Measurements from ENCODE around the gene UQCC2.

The UQCC2 gene

DNA sequence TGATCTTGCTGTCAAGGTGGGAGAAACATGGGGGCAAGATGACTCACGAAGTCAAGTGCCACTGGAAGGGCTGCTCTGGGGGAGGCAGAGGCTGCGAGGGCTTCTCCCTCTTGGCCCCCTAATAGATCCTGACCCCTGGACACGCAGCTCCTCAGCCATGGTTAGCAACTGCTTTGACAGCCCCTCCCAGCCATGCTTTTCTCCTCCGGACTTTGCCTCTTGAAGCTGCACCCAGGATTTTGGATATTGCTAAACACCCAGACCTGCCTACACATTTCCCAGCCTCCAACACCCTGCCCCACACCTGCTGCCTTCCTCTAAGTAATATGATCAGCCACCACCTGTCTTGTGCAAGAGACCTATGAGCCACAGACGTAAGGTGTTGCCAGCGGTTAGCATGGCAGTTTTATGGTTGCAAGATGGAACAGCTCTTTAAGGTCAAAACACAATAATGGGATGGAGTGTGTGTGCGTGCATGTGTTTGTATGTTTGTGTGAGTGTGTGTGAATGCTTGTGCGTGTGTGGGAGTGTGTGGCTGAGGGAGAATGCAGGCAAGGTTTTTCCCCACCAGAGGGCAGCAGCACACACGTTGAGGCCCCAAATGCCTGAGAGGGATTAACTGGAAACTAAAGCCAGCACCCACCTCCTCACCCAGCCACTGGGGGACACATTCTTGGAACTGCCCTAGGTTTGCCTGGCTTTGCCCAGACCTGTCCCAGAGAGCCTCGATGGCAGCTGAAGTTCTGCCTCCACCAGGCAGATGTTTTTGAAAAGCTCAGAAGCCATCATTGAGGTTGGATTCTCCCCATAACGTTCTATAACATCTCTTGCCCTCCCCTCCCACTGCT lies 32.7 kb upstream of the UQCC2 start:
- Histone ChIP-seq H3K4me1 (ENCODE audit: control insufficient read depth in 1 of 2, insufficient read depth in 2 of 2, low read length in 2 of 2) (peaks cover 10 to 26% of the 10 kb centered on the region in 2 donors), H3K27ac (ENCODE audit: low read depth, low read length) (no peak overlapping the region), H3K27me3 (ENCODE audit: control insufficient read depth in 1 of 2, insufficient read depth in 2 of 2, low read length in 2 of 2) (no peaks in the 10 kb centered on the region), H3K36me3 (ENCODE audit: control insufficient read depth in 1 of 2, insufficient read depth in 2 of 2, low read length in 2 of 2) (no peaks in the 10 kb centered on the region), H3K9me3 (ENCODE audit: control insufficient read depth in 1 of 2, low read length in 2 of 2) (no peaks in the 10 kb centered on the region), H3K9ac (ENCODE audit: low read depth in 1 of 2, low read length in 2 of 2) (no peak overlapping the region), H3K4me3 (ENCODE audit: low read depth in 1 of 2, low read length in 2 of 2) (peak overlapping the region in 1 of 2 donors; percentile 47)

DNA sequence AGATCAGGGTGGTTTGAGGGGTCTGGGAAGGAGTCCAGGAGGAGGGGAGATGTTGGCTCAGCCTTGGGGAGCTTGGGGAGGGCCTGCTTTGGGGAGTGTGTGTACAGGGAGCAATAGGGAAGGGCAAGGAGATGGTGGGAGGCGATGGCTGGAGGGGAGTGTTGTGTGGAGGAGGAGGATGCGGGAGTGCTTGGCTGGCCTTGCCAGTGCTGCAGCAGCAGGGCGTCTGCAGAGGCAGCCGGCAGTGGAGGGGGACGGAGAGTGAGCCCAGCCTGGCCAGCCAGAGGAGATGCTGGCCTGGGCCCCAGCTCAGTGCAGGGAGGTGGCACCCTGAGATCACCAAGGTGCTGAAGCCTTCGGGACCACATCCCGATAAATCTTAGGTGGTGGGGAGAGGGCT lies 31.3 kb upstream of the UQCC2 start:
- H3K4me1 ChIP-seq (ENCODE audit: control insufficient read depth in 1 of 2, insufficient read depth in 2 of 2, low read length in 2 of 2), result peaks cover 10 to 30% of the 10 kb centered on the region in 2 donors
- no peaks in the 10 kb centered on the region for H3K27me3 ChIP-seq (ENCODE audit: control insufficient read depth in 1 of 2, insufficient read depth in 2 of 2, low read length in 2 of 2)
- H3K36me3 ChIP-seq (ENCODE audit: control insufficient read depth in 1 of 2, insufficient read depth in 2 of 2, low read length in 2 of 2), result no peaks in the 10 kb centered on the region
- H3K9ac ChIP-seq (ENCODE audit: low read depth in 1 of 2, low read length in 2 of 2), result no peak overlapping the region
- no peaks in the 10 kb centered on the region for H3K9me3 ChIP-seq (ENCODE audit: control insufficient read depth in 1 of 2, low read length in 2 of 2)
- H3K4me3 ChIP-seq (ENCODE audit: low read depth in 1 of 2, low read length in 2 of 2), result no peak overlapping the region
- no peak overlapping the region for H3K27ac ChIP-seq (ENCODE audit: low read depth, low read length)

DNA sequence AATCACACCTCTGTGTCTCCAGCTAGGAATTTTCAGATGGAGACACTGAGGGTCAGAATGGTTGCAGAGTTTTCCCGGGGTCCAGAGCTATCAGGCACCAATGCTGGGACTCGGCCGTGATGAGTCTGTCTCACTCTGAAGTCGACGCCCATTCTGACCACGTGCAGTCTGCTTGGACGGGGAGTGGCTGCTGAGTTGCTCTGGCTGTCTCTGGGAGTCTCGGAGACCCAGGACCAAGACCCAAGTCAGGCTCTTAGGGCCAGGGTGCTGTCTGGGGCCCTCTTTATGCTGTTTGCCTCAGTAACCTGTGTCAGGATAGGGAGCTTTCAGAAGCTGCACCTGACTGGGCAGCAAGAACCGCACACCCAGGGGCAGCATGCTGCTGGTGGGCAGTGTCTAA lies 30.6 kb upstream of the UQCC2 start:
- Histone ChIP-seq H3K9me3 (ENCODE audit: control insufficient read depth in 1 of 2, low read length in 2 of 2) (no peaks in the 10 kb centered on the region), H3K9ac (ENCODE audit: low read depth in 1 of 2, low read length in 2 of 2) (no peak overlapping the region), H3K4me1 (ENCODE audit: control insufficient read depth in 1 of 2, insufficient read depth in 2 of 2, low read length in 2 of 2) (peaks cover 10 to 30% of the 10 kb centered on the region in 2 donors), H3K27ac (ENCODE audit: low read depth, low read length) (no peak overlapping the region), H3K4me3 (ENCODE audit: low read depth in 1 of 2, low read length in 2 of 2) (no peak overlapping the region), H3K27me3 (ENCODE audit: control insufficient read depth in 1 of 2, insufficient read depth in 2 of 2, low read length in 2 of 2) (no peaks in the 10 kb centered on the region), H3K36me3 (ENCODE audit: control insufficient read depth in 1 of 2, insufficient read depth in 2 of 2, low read length in 2 of 2) (no peaks in the 10 kb centered on the region)

DNA sequence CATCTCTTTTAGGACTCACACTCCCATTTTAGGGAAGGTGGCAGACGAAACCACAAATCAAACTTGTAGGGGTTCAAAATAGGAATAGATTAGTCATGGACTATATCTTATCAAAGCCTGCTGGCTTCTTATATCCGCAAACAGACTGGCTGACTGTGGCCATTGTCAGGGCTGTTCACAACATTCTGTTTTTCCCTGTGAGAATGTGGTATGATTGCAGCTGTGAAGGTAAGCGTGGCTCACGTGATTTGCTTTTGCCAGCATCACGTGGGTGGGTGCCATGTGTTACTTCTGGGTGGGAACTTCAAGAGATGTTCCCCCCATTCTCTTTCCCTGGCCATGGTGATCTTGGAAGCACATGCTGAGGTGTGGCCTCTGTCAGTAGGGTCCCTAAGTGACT lies 29.3 kb upstream of the UQCC2 start:
- no peak overlapping the region for H3K27ac ChIP-seq (ENCODE audit: low read depth, low read length)
- no peaks in the 10 kb centered on the region for H3K9me3 ChIP-seq (ENCODE audit: control insufficient read depth in 1 of 2, low read length in 2 of 2)
- H3K4me1 ChIP-seq (ENCODE audit: control insufficient read depth in 1 of 2, insufficient read depth in 2 of 2, low read length in 2 of 2), result peaks cover 10 to 28% of the 10 kb centered on the region in 2 donors
- H3K36me3 ChIP-seq (ENCODE audit: control insufficient read depth in 1 of 2, insufficient read depth in 2 of 2, low read length in 2 of 2), result no peaks in the 10 kb centered on the region
- H3K4me3 ChIP-seq (ENCODE audit: low read depth in 1 of 2, low read length in 2 of 2), result no peak overlapping the region
- H3K27me3 ChIP-seq (ENCODE audit: control insufficient read depth in 1 of 2, insufficient read depth in 2 of 2, low read length in 2 of 2), result no peaks in the 10 kb centered on the region
- H3K9ac ChIP-seq (ENCODE audit: low read depth in 1 of 2, low read length in 2 of 2), result no peak overlapping the region

DNA sequence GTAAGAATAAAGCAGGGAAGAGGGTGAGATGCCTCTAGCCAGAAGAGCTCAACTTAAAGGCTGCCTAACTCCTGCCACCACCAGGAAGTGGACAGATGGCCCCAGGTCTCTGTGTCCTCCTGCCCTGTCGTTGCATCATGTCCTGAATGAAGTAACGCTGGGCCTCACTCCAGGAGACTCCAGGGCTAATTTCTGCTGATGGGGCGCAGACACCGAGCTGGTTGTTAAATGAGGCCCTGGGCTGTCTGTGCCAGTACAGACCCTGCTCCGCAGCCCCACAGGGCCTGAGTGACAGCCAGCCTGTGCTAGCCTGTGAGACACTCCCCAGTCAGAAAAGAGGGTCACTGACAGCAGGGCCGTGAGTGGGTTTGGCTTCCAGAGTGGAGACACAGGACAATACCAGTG lies 28.7 kb upstream of the UQCC2 start:
- no peaks in the 10 kb centered on the region for H3K36me3 ChIP-seq (ENCODE audit: control insufficient read depth in 1 of 2, insufficient read depth in 2 of 2, low read length in 2 of 2)
- H3K9me3 ChIP-seq (ENCODE audit: control insufficient read depth in 1 of 2, low read length in 2 of 2), result no peaks in the 10 kb centered on the region
- H3K27ac ChIP-seq (ENCODE audit: low read depth, low read length), result no peak overlapping the region
- H3K9ac ChIP-seq (ENCODE audit: low read depth in 1 of 2, low read length in 2 of 2), result no peak overlapping the region
- no peaks in the 10 kb centered on the region for H3K27me3 ChIP-seq (ENCODE audit: control insufficient read depth in 1 of 2, insufficient read depth in 2 of 2, low read length in 2 of 2)
- H3K4me3 ChIP-seq (ENCODE audit: low read depth in 1 of 2, low read length in 2 of 2), result no peak overlapping the region
- peaks cover 10 to 22% of the 10 kb centered on the region in 2 donors for H3K4me1 ChIP-seq (ENCODE audit: control insufficient read depth in 1 of 2, insufficient read depth in 2 of 2, low read length in 2 of 2)

DNA sequence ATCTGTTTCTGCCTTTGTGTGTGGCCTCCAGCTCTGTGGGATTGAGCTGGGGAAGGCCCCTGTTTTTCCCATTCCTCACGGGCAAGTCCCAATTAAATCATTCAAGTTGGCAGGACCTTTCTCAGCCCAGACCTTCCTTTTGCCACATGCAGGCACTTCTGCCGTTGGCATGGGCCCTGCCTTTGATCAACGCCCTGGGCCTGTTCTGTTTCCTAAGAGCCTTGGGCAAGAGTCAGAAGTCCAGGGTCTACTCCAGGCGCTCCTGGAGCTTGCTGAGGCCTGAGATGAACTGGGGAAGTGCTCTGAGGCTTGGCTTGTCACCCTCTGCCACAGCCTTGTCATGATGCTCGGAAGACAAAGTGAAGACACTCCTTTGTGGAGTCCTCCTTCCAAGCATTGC lies 28.1 kb upstream of the UQCC2 start:
- Histone ChIP-seq H3K4me1 (ENCODE audit: control insufficient read depth in 1 of 2, insufficient read depth in 2 of 2, low read length in 2 of 2) (peaks cover 9 to 17% of the 10 kb centered on the region in 2 donors), H3K36me3 (ENCODE audit: control insufficient read depth in 1 of 2, insufficient read depth in 2 of 2, low read length in 2 of 2) (no peaks in the 10 kb centered on the region), H3K27ac (ENCODE audit: low read depth, low read length) (no peak overlapping the region), H3K9ac (ENCODE audit: low read depth in 1 of 2, low read length in 2 of 2) (no peak overlapping the region), H3K9me3 (ENCODE audit: control insufficient read depth in 1 of 2, low read length in 2 of 2) (no peaks in the 10 kb centered on the region), H3K27me3 (ENCODE audit: control insufficient read depth in 1 of 2, insufficient read depth in 2 of 2, low read length in 2 of 2) (no peaks in the 10 kb centered on the region), H3K4me3 (ENCODE audit: low read depth in 1 of 2, low read length in 2 of 2) (no peak overlapping the region)

DNA sequence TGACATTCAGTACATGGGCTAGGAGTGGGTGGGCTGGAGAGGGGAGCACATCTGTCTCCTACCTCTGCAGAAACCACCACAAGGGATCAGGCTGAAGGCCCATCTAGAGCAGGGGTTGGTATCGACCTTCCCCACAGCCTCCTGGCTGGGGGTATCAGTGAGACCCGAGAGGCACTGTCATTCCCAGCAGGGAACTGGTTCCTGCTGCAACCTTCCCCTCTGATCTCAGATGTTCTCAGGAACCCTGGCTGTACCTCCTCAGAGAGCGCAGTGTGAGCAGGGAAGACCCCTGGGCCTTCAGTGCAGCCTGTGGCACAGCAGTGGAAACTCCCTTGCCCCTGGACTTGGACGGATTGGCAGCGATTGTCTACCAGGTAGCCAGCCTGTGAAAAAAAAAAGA lies 27.4 kb upstream of the UQCC2 start:
- Histone ChIP-seq H3K27me3 (ENCODE audit: control insufficient read depth in 1 of 2, insufficient read depth in 2 of 2, low read length in 2 of 2) (no peaks in the 10 kb centered on the region), H3K9ac (ENCODE audit: low read depth in 1 of 2, low read length in 2 of 2) (no peak overlapping the region), H3K27ac (ENCODE audit: low read depth, low read length) (no peak overlapping the region), H3K36me3 (ENCODE audit: control insufficient read depth in 1 of 2, insufficient read depth in 2 of 2, low read length in 2 of 2) (no peaks in the 10 kb centered on the region), H3K4me3 (ENCODE audit: low read depth in 1 of 2, low read length in 2 of 2) (no peak overlapping the region), H3K4me1 (ENCODE audit: control insufficient read depth in 1 of 2, insufficient read depth in 2 of 2, low read length in 2 of 2) (peaks cover 2 to 10% of the 10 kb centered on the region in 2 donors), H3K9me3 (ENCODE audit: control insufficient read depth in 1 of 2, low read length in 2 of 2) (no peaks in the 10 kb centered on the region)

DNA sequence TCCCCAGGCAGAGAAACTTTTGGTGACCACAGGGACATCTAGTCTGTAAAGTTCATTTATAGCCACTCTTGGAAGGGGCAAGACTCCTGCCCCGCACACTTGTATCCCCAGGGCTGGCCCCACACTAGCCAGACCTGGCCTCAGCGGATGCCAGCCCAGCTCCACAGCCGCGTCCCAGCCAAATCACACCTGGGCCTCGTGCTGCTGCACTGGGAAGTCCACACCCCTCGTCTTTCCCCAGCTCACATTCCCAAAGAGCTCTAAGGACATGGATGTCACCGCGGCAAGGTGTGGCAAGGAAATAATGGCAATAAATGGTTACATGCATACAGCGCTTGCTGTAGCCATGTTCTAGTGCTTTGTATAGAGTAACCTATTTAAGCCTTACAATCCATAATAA lies 26.7 kb upstream of the UQCC2 start:
- H3K36me3 ChIP-seq (ENCODE audit: control insufficient read depth in 1 of 2, insufficient read depth in 2 of 2, low read length in 2 of 2), result no peaks in the 10 kb centered on the region
- no peak overlapping the region for H3K9ac ChIP-seq (ENCODE audit: low read depth in 1 of 2, low read length in 2 of 2)
- H3K27me3 ChIP-seq (ENCODE audit: control insufficient read depth in 1 of 2, insufficient read depth in 2 of 2, low read length in 2 of 2), result no peaks in the 10 kb centered on the region
- peaks cover 0 to 7% of the 10 kb centered on the region in 2 donors for H3K4me1 ChIP-seq (ENCODE audit: control insufficient read depth in 1 of 2, insufficient read depth in 2 of 2, low read length in 2 of 2)
- no peak overlapping the region for H3K4me3 ChIP-seq (ENCODE audit: low read depth in 1 of 2, low read length in 2 of 2)
- no peaks in the 10 kb centered on the region for H3K9me3 ChIP-seq (ENCODE audit: control insufficient read depth in 1 of 2, low read length in 2 of 2)
- H3K27ac ChIP-seq (ENCODE audit: low read depth, low read length), result no peak overlapping the region

DNA sequence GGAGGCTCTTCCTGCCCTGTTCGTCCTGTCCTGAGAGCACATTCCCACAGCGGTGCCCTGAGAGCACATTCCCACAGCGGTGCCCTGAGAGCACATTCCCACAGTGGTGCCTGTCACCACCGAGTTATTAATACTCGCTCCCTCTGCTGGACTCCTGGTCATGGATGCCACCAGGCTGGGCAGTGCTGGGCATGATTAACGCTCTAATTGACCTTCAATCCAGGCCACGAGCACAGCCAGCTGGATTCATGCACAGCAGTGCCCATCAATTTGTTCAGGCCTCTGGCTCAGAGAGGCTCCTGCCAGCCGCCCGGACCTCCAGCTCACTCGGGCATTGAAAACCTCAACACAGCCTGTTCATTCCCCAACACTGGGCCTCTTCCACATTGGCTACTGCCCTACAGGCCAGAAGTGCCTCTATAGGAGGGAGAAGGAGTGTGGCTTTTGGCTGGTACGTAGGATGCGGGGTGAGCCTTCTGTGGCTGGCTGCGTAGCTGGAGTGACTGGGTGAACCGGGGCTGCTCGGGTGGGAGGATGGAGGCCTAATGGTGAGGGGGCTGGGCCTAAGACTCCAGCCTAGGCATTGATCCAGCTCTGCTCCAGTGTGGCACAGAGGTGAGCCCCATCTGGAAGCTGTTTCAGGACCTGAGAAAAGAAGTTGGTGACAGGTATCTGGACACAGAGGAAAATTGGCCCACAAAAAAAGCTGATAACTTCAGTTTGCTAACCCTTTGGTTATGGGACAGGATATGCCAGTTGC lies 25.9 kb upstream of the UQCC2 start:
- H3K27ac ChIP-seq (ENCODE audit: low read depth, low read length), result no peak overlapping the region
- no peaks in the 10 kb centered on the region for H3K9me3 ChIP-seq (ENCODE audit: control insufficient read depth in 1 of 2, low read length in 2 of 2)
- H3K36me3 ChIP-seq (ENCODE audit: control insufficient read depth in 1 of 2, insufficient read depth in 2 of 2, low read length in 2 of 2), result no peaks in the 10 kb centered on the region
- H3K4me1 ChIP-seq (ENCODE audit: control insufficient read depth in 1 of 2, insufficient read depth in 2 of 2, low read length in 2 of 2), result peaks cover 0 to 7% of the 10 kb centered on the region in 2 donors
- no peaks in the 10 kb centered on the region for H3K27me3 ChIP-seq (ENCODE audit: control insufficient read depth in 1 of 2, insufficient read depth in 2 of 2, low read length in 2 of 2)
- no peak overlapping the region for H3K4me3 ChIP-seq (ENCODE audit: low read depth in 1 of 2, low read length in 2 of 2)
- H3K9ac ChIP-seq (ENCODE audit: low read depth in 1 of 2, low read length in 2 of 2), result no peak overlapping the region

DNA sequence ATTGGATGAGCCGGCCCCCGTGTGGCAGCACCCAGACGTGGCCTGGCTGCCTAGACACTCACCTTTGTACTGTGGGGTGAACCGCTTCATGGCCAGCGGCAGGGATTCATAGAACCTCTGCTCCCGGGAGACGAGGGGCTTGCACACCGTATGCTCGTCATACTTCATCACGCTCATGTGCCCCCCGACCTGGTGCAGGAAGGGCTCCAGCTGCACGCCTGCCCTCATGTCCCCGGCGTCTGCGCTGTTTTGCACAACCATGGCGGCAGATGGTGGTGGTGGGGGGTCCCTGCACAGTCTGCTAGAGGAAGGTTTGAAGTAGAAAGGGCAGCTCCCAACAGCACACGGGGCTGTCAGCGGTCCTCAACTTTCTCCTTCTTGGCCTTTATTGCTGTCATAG lies 23.7 kb upstream of the UQCC2 start:
- H3K9me3 ChIP-seq (ENCODE audit: control insufficient read depth in 1 of 2, low read length in 2 of 2), result no peaks in the 10 kb centered on the region
- H3K4me1 ChIP-seq (ENCODE audit: control insufficient read depth in 1 of 2, insufficient read depth in 2 of 2, low read length in 2 of 2), result peaks cover 0 to 7% of the 10 kb centered on the region in 2 donors
- no peak overlapping the region for H3K9ac ChIP-seq (ENCODE audit: low read depth in 1 of 2, low read length in 2 of 2)
- H3K36me3 ChIP-seq (ENCODE audit: control insufficient read depth in 1 of 2, insufficient read depth in 2 of 2, low read length in 2 of 2), result no peaks in the 10 kb centered on the region
- H3K27me3 ChIP-seq (ENCODE audit: control insufficient read depth in 1 of 2, insufficient read depth in 2 of 2, low read length in 2 of 2), result no peaks in the 10 kb centered on the region
- H3K27ac ChIP-seq (ENCODE audit: low read depth, low read length), result no peak overlapping the region
- no peak overlapping the region for H3K4me3 ChIP-seq (ENCODE audit: low read depth in 1 of 2, low read length in 2 of 2)

Measured in duodenal mucosa (tissue), 2 donors.